Activated CD4-positive, alpha-beta T cell treated with anti-CD3 and anti-CD28 coated beads, Interleukin-2, amount 10 ng/mL, durations not matched to agents 24 days and 14 days (primary cell): ENCODE results near the gene SCAF4. TPM values are rescaled to one million over a fixed set of nuclear protein-coding genes. Genes with fewer than 3 reads are reported as not detected.

ENCODE experiments used
- DNase-seq: peaks from one replicate; pipeline ENCODE4 v3.0.0; 2022
- H3K27ac Mint-ChIP-seq: one replicate; pipeline ENCODE4 v1.8.0; 2022; ENCODE audit warnings: mild to moderate bottlenecking, mixed read lengths
- H3K27me3 Mint-ChIP-seq: one replicate; pipeline ENCODE4 v1.8.0; 2022; ENCODE audit warnings: mixed read lengths
- H3K36me3 Mint-ChIP-seq: one replicate; pipeline ENCODE4 v1.8.0; 2022; ENCODE audit warnings: low read depth, mild to moderate bottlenecking, mixed read lengths
- H3K4me1 Mint-ChIP-seq: one replicate; pipeline ENCODE4 v1.8.0; 2021; ENCODE audit warnings: mixed read lengths
- H3K4me3 Mint-ChIP-seq: one replicate; pipeline ENCODE4 v1.8.0; 2022; ENCODE audit warnings: mild to moderate bottlenecking, moderate library complexity, mixed read lengths
- H3K9me3 Mint-ChIP-seq: one replicate; pipeline ENCODE4 v1.8.0; 2021; ENCODE audit warnings: mixed read lengths
- intact Hi-C: fragments of 100-400 bp; cut with micrococcal nuclease; formaldehyde crosslinking; loops from one replicate; pipeline ENCODE4 v1.15.1; 2023
- total RNA-seq: library from RNA; stranded (reverse); gene quantifications from 2 replicates; pipeline ENCODE4 v1.2.3, GENCODE V29; 2022

The SCAF4 gene
- total RNA-seq, 1 donor from 2014 or later = 65.7 TPM

- no peak for DNase-seq
- H3K36me3 Mint-ChIP-seq = peaks cover 6% of the 10 kb centered on the region
- H3K27ac Mint-ChIP-seq = no peak overlapping the region
- no peaks in the 10 kb centered on the region for H3K9me3 Mint-ChIP-seq
- H3K4me3 Mint-ChIP-seq = no peak overlapping the region
- intact Hi-C loops = loop anchor here (1.0 kb wide), 1 partner anchor 10 kb away; no protein-coding TSS in a partner anchor
- H3K4me1 Mint-ChIP-seq = peaks cover 22% of the 10 kb centered on the region
- H3K27me3 Mint-ChIP-seq = no peaks in the 10 kb centered on the region
Observed at GRCh38 chr21:31714741-31715365, 17.1 kb downstream of the SCAF4 start.

GRCh38 chr21:31713973-31714740 is 17.8 kb downstream of the SCAF4 start:
- Mint-ChIP-seq H3K36me3 (peaks cover 3% of the 10 kb centered on the region), H3K4me1 (peaks cover 24% of the 10 kb centered on the region), H3K27me3 (no peaks in the 10 kb centered on the region), H3K27ac (peak overlapping the region; percentile 70), H3K9me3 (no peaks in the 10 kb centered on the region), H3K4me3 (peak overlapping the region; percentile 7)
- no peak for DNase-seq
- intact Hi-C loops = loop anchor here (1.0 kb wide), 1 partner anchor 11 kb away; no protein-coding TSS in a partner anchor

GRCh38 chr21:31713115-31713514 is 18.8 kb downstream of the SCAF4 start:
- peaks cover under 1% of the 10 kb centered on the region for H3K36me3 Mint-ChIP-seq
- intact Hi-C loops = no loop called here
- no peak for DNase-seq
- H3K9me3 Mint-ChIP-seq = no peaks in the 10 kb centered on the region
- no peak overlapping the region for H3K27ac Mint-ChIP-seq
- H3K27me3 Mint-ChIP-seq = no peaks in the 10 kb centered on the region
- H3K4me1 Mint-ChIP-seq = peaks cover 24% of the 10 kb centered on the region
- no peak overlapping the region for H3K4me3 Mint-ChIP-seq

- no peak overlapping the region for H3K4me3 Mint-ChIP-seq
- no peak overlapping the region for H3K27ac Mint-ChIP-seq
- H3K4me1 Mint-ChIP-seq = peaks cover 29% of the 10 kb centered on the region
- no peaks in the 10 kb centered on the region for H3K9me3 Mint-ChIP-seq
- no peaks in the 10 kb centered on the region for H3K27me3 Mint-ChIP-seq
- intact Hi-C loops = no loop called here
- DNase-seq = no peak
- H3K36me3 Mint-ChIP-seq = peaks cover 1% of the 10 kb centered on the region
Observed at GRCh38 chr21:31711745-31712285, 20.1 kb downstream of the SCAF4 start.

GRCh38 chr21:31711326-31711725 is 20.6 kb downstream of the SCAF4 start:
- peaks cover 31% of the 10 kb centered on the region for H3K4me1 Mint-ChIP-seq
- H3K4me3 Mint-ChIP-seq = no peak overlapping the region
- DNase-seq = no peak
- peaks cover 3% of the 10 kb centered on the region for H3K36me3 Mint-ChIP-seq
- no peaks in the 10 kb centered on the region for H3K9me3 Mint-ChIP-seq
- intact Hi-C loops = no loop called here
- no peaks in the 10 kb centered on the region for H3K27me3 Mint-ChIP-seq
- no peak overlapping the region for H3K27ac Mint-ChIP-seq

GRCh38 chr21:31710586-31710985 is 21.3 kb downstream of the SCAF4 start:
- peaks cover 31% of the 10 kb centered on the region for H3K4me1 Mint-ChIP-seq
- H3K27ac Mint-ChIP-seq = no peak overlapping the region
- no peaks in the 10 kb centered on the region for H3K9me3 Mint-ChIP-seq
- DNase-seq = no peak
- no peak overlapping the region for H3K4me3 Mint-ChIP-seq
- H3K27me3 Mint-ChIP-seq = no peaks in the 10 kb centered on the region
- H3K36me3 Mint-ChIP-seq = peaks cover 5% of the 10 kb centered on the region
- intact Hi-C loops = no loop called here

GRCh38 chr21:31708541-31708940 is 23.4 kb downstream of the SCAF4 start:
- H3K27me3 Mint-ChIP-seq = no peaks in the 10 kb centered on the region
- intact Hi-C loops = loop anchor here (5.0 kb wide), 1 partner anchor 41 kb away; no protein-coding TSS in a partner anchor
- peaks cover 24% of the 10 kb centered on the region for H3K4me1 Mint-ChIP-seq
- H3K27ac Mint-ChIP-seq = no peak overlapping the region
- peaks cover 12% of the 10 kb centered on the region for H3K36me3 Mint-ChIP-seq
- H3K9me3 Mint-ChIP-seq = no peaks in the 10 kb centered on the region
- no peak for DNase-seq
- H3K4me3 Mint-ChIP-seq = no peak overlapping the region

GRCh38 chr21:31707499-31707898 is 24.4 kb downstream of the SCAF4 start:
- no peak overlapping the region for H3K4me3 Mint-ChIP-seq
- no peak overlapping the region for H3K27ac Mint-ChIP-seq
- no peaks in the 10 kb centered on the region for H3K9me3 Mint-ChIP-seq
- peaks cover 18% of the 10 kb centered on the region for H3K36me3 Mint-ChIP-seq
- intact Hi-C loops = loop anchor here (5.0 kb wide), 1 partner anchor 40 kb away; no protein-coding TSS in a partner anchor
- no peaks in the 10 kb centered on the region for H3K27me3 Mint-ChIP-seq
- H3K4me1 Mint-ChIP-seq = peaks cover 22% of the 10 kb centered on the region
- no peak for DNase-seq

GRCh38 chr21:31706562-31706961 is 25.4 kb downstream of the SCAF4 start:
- Mint-ChIP-seq H3K4me1 (peaks cover 23% of the 10 kb centered on the region), H3K36me3 (peaks cover 25% of the 10 kb centered on the region), H3K9me3 (no peaks in the 10 kb centered on the region), H3K27ac (no peak overlapping the region), H3K27me3 (no peaks in the 10 kb centered on the region), H3K4me3 (no peak overlapping the region)
- no peak for DNase-seq
- intact Hi-C loops = loop anchor here (5.0 kb wide), 1 partner anchor 39 kb away; no protein-coding TSS in a partner anchor

GRCh38 chr21:31700040-31700439 is 31.9 kb downstream of the SCAF4 start:
- H3K4me3 Mint-ChIP-seq = no peak overlapping the region
- no peak overlapping the region for H3K27ac Mint-ChIP-seq
- no peaks in the 10 kb centered on the region for H3K9me3 Mint-ChIP-seq
- H3K4me1 Mint-ChIP-seq = peaks cover 11% of the 10 kb centered on the region
- peaks cover 55% of the 10 kb centered on the region for H3K36me3 Mint-ChIP-seq
- no peak for DNase-seq
- no peaks in the 10 kb centered on the region for H3K27me3 Mint-ChIP-seq
- intact Hi-C loops = no loop called here

GRCh38 chr21:31698461-31698860 is 33.5 kb downstream of the SCAF4 start:
- H3K36me3 Mint-ChIP-seq = peaks cover 60% of the 10 kb centered on the region
- DNase-seq = no peak
- H3K27ac Mint-ChIP-seq = no peak overlapping the region

GRCh38 chr21:31696424-31696823 is 35.5 kb downstream of the SCAF4 start:
- intact Hi-C loops = no loop called here
- Mint-ChIP-seq H3K27me3 (no peaks in the 10 kb centered on the region), H3K27ac (no peak overlapping the region), H3K4me3 (no peak overlapping the region), H3K9me3 (no peaks in the 10 kb centered on the region), H3K4me1 (peaks cover 7% of the 10 kb centered on the region), H3K36me3 (peaks cover 61% of the 10 kb centered on the region)
- DNase-seq = no peak

More at GRCh38 chr21:31698461-31698860, 33.5 kb downstream of the SCAF4 start:
- Mint-ChIP-seq H3K9me3 (no peaks in the 10 kb centered on the region), H3K4me3 (no peak overlapping the region), H3K27me3 (no peaks in the 10 kb centered on the region), H3K4me1 (peaks cover 11% of the 10 kb centered on the region)
- intact Hi-C loops = no loop called here

GRCh38 chr21:31693222-31693621 is 38.7 kb downstream of the SCAF4 start:
- Mint-ChIP-seq H3K9me3 (no peaks in the 10 kb centered on the region), H3K36me3 (peaks cover 57% of the 10 kb centered on the region), H3K4me1 (peaks cover 4% of the 10 kb centered on the region), H3K27ac (no peak overlapping the region), H3K27me3 (no peaks in the 10 kb centered on the region), H3K4me3 (no peak overlapping the region)
- intact Hi-C loops = no loop called here
- DNase-seq = no peak
